HL-60/S4 treated with phorbol 12-myristate 13-acetate at 8.2 ng/mL for 4 days and 3 days (cell line): ENCODE data around the gene DDX39B.

ENCODE experiments used
- in situ Hi-C: fragments of 300-500 bp; cut with MboI; formaldehyde crosslinking; loops from 2 replicates; pipeline ENCODE4 v1.15.0; 2022; ENCODE audit warnings: low sequenced_read_pairs

The DDX39B gene

GRCh38 chr6:31548544-31548873, 6.7 kb upstream of the DDX39B start:
- in situ Hi-C loops: no loop called here

- in situ Hi-C loops: no loop called here
These were observed 6.1 kb upstream of the DDX39B start for GRCh38 chr6:31547727-31548543.

- in situ Hi-C loops: no loop called here
These were observed 5.3 kb upstream of the DDX39B start, which contains the start of gene NFKBIL1 for GRCh38 chr6:31546958-31547726. NFKBIL1 (plus strand) TSS chr6:31547608; CDS start chr6:31547695, 87 bp downstream.

- in situ Hi-C loops: no loop called here
These were observed 4.6 kb upstream of the DDX39B start, which contains the start of gene ATP6V1G2 for GRCh38 chr6:31546339-31546957. ATP6V1G2 (minus strand) TSS chr6:31546608; CDS start chr6:31546559, 49 bp downstream.

- in situ Hi-C loops: no loop called here
These were observed 3.5 kb upstream of the DDX39B start for GRCh38 chr6:31545291-31545690.

- in situ Hi-C loops: no loop called here
These were observed 2.9 kb upstream of the DDX39B start for GRCh38 chr6:31544676-31545075.

GRCh38 chr6:31543639-31544038, 1.8 kb upstream of the DDX39B start:
- in situ Hi-C loops: no loop called here

- in situ Hi-C loops: no loop called here
These were observed 645 bp downstream of the DDX39B start for GRCh38 chr6:31541059-31541657.

- in situ Hi-C loops: no loop called here
These were observed 1.2 kb downstream of the DDX39B start for GRCh38 chr6:31540640-31541039.

GRCh38 chr6:31538805-31539400, 2.9 kb downstream of the DDX39B start:
- in situ Hi-C loops: no loop called here

GRCh38 chr6:31535538-31536324, 6.1 kb downstream of the DDX39B start:
- in situ Hi-C loops: no loop called here

GRCh38 chr6:31534521-31535040, 7.2 kb downstream of the DDX39B start:
- in situ Hi-C loops: no loop called here

- in situ Hi-C loops: no loop called here
These were observed 7.8 kb downstream of the DDX39B start for GRCh38 chr6:31534011-31534410.

GRCh38 chr6:31533455-31533841, 8.4 kb downstream of the DDX39B start:
- in situ Hi-C loops: no loop called here

GRCh38 chr6:31532644-31533454, 9.0 kb downstream of the DDX39B start:
- in situ Hi-C loops: no loop called here

- in situ Hi-C loops: no loop called here
These were observed 9.8 kb downstream of the DDX39B start for GRCh38 chr6:31531771-31532643.

GRCh38 chr6:31531162-31531561, 10.6 kb downstream of the DDX39B start:
- in situ Hi-C loops: no loop called here

- in situ Hi-C loops: no loop called here
These were observed 11.1 kb downstream of the DDX39B start for GRCh38 chr6:31530659-31531058.
